Gastroesophageal sphincter (tissue), 4 donors: ENCODE data around the gene RHEBL1. TPM values are rescaled to one million over a fixed set of nuclear protein-coding genes. Genes with fewer than 3 reads are reported as not detected.
A peak's percentile ranks its signal among the peaks of the same experiment; 100 is the strongest.

Experiments
- ATAC-seq: fragments of 150-250 bp; one replicate; pipeline ENCODE4 v1.9.1; 2016; ENCODE audit warnings: mild to moderate bottlenecking, moderate library complexity
- H3K27ac ChIP-seq, 4 donors: fragments of 200-600 bp; sonication (generic) in 3 of 4; 1 replicate in 3 of 4; 2 replicates in 1 of 4; pipeline ENCODE4 v1.5.1; 2016 to 2019
- H3K27me3 ChIP-seq: fragments of 200-600 bp; sonication (generic); one replicate; pipeline ENCODE4 v1.5.1; 2019
- H3K36me3 ChIP-seq, 2 donors: fragments of 200-600 bp; sonication (generic); one replicate each; pipeline ENCODE4 v1.5.1; 2019; ENCODE audit warnings: control low read depth in 1 of 2
- H3K4me1 ChIP-seq, 3 donors: fragments of 200-600 bp; sonication (generic); 1 replicate in 2 of 3; 2 replicates in 1 of 3; pipeline ENCODE4 v1.5.1; 2016 to 2019; ENCODE audit warnings: control low read depth in 2 of 3
- H3K4me3 ChIP-seq, 2 donors: fragments of 200-600 bp; sonication (generic); one replicate each; pipeline ENCODE4 v1.5.1; 2019; ENCODE audit warnings: mild to moderate bottlenecking in 1 of 2, moderate library complexity in 1 of 2
- H3K9me3 ChIP-seq, 3 donors: fragments of 200-600 bp; sonication (generic); one replicate each; pipeline ENCODE4 v1.5.1; 2017 to 2019; ENCODE audit warnings: control low read depth in 2 of 3
- EP300 ChIP-seq: sonication (generic); formaldehyde crosslinking; IDR thresholded peaks from one replicate; pipeline ENCODE4 v1.6.1; 2017; ENCODE audit warnings: antibody characterized with exemption, mild to moderate bottlenecking
- POLR2A ChIP-seq, 2 donors: fragments of 450-650 bp; IDR thresholded peaks; one replicate each; pipeline ENCODE4 v1.6.1; 2017; ENCODE audit warnings: antibody characterized with exemption in 2 of 2, mild to moderate bottlenecking in 2 of 2, moderate library complexity in 1 of 2
- POLR2AphosphoS5 ChIP-seq: sonication (generic); formaldehyde crosslinking; IDR thresholded peaks from one replicate; pipeline ENCODE4 v1.6.1; 2017; ENCODE audit warnings: antibody characterized with exemption
- WGBS, 2 donors: methylation state at CpG; one replicate each; pipeline ENCODE4 v1.1.5; 2018; ENCODE audit warnings: low coverage in 1 of 2; 5-methylcytosine and 5-hydroxymethylcytosine counted together
- total RNA-seq, 4 donors: library from RNA; depleted of rRNA; stranded (reverse); fragments of >200 nt; gene quantifications; one replicate each; pipeline ENCODE4 v1.1.0, GENCODE V29; 2016
- TF ChIP-seq, protein P1 (sequence below), 4 experiments: fragments of 200-600 bp in 2 of 4; fragments of 450-650 bp in 2 of 4; sonication (generic) in 1 of 4; IDR thresholded peaks; one replicate each; pipeline ENCODE4 v1.5.1; 2017 to 2019; ENCODE audit warnings: antibody characterized with exemption in 4 of 4, mild to moderate bottlenecking in 2 of 4, moderate library complexity in 2 of 4

RHEBL1 gene
- total RNA-seq, 4 donors from 2014 or later = 0.35 TPM; not detected in 3

DNA sequence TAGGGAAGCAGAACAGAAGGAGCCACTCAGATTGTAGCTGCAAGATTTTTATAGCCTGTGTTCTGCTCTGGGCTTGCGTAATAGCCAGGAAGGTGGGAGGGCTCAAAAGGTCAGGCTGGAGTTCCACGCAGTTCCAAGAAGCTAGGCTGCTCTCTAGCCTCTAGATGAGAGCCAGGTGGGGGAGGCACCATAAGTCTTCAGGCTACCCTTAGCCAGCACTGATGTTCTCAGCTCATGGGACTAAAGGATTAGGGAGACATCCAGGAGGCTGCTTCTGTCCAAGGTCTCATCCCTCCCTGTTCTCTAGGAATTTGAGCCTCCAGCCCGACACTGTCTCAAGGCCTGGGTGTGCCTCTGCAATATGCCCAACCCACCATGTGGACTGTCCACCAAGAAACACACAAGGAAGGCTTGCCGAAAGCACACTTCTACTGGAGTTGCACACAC is 39.2 kb upstream of the RHEBL1 start:
- WGBS, 2 donors = 5 to 8% methylated on average over 2 to 4 of the region's 4 CpGs
- Histone ChIP-seq H3K27ac (peak overlapping the region; percentile 84 to 99 (median 96)), H3K36me3 (peaks cover 0 to 29% of the 10 kb centered on the region in 2 donors), H3K4me3 (peak overlapping the region; percentile 56 to 81), H3K9me3 (no peaks in the 10 kb centered on the region), H3K4me1 (peaks cover 6 to 67% (median 46%) of the 10 kb centered on the region in 3 donors), H3K27me3 (no peaks in the 10 kb centered on the region)
- peak; percentile 42 for ATAC-seq
- peak; percentile 84 for TF ChIP-seq POLR2AphosphoS5
- TF ChIP-seq, protein P1, sequence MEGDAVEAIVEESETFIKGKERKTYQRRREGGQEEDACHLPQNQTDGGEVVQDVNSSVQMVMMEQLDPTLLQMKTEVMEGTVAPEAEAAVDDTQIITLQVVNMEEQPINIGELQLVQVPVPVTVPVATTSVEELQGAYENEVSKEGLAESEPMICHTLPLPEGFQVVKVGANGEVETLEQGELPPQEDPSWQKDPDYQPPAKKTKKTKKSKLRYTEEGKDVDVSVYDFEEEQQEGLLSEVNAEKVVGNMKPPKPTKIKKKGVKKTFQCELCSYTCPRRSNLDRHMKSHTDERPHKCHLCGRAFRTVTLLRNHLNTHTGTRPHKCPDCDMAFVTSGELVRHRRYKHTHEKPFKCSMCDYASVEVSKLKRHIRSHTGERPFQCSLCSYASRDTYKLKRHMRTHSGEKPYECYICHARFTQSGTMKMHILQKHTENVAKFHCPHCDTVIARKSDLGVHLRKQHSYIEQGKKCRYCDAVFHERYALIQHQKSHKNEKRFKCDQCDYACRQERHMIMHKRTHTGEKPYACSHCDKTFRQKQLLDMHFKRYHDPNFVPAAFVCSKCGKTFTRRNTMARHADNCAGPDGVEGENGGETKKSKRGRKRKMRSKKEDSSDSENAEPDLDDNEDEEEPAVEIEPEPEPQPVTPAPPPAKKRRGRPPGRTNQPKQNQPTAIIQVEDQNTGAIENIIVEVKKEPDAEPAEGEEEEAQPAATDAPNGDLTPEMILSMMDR (IDR thresholded peaks at IDR 0.05) = no peak

GRCh38 chr12:49105504-49106084 is 35.8 kb upstream of the RHEBL1 start:
- no peak for ATAC-seq
- no peak for TF ChIP-seq POLR2AphosphoS5
- TF ChIP-seq EP300 = no peak
- TF ChIP-seq POLR2A (IDR thresholded peaks at IDR 0.05) = no peak
- TF ChIP-seq, protein P1 (IDR thresholded peaks at IDR 0.05) = no peak
- Histone ChIP-seq H3K4me1 (peaks cover 6 to 64% (median 40%) of the 10 kb centered on the region in 3 donors), H3K9me3 (no peaks in the 10 kb centered on the region), H3K27me3 (no peaks in the 10 kb centered on the region), H3K36me3 (peaks cover 0 to 63% of the 10 kb centered on the region in 2 donors), H3K4me3 (no peak overlapping the region), H3K27ac (peak overlapping the region in 3 of 4 donors; percentile 32 to 63 (median 46))
- 70% methylated on average over 6 of the region's 9 CpGs; no CpG with 5 or more reads in 1 of the 2 donors for WGBS, 2 donors

DNA sequence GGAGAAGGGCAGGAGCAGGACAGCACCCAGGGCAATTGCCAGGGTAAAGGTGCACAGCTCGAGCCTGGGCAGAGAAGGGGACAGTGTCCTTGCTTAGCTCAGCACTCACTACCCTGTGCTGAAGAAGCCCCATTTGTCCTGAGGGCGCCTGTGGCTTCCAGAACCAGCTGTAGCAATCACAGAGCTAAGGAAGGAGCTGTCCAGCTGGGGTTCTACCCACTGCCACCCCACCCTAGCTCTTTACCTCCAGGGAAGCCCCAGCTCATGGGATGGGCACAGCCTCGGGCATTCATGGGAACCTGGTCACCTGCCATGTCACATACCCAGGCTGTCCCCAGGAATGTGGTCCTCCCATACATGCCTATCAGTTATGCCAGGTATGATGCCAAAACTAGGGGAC is 35.0 kb upstream of the RHEBL1 start:
- no CpG with 5 or more reads among the region's 3 CpGs for WGBS, 2 donors
- ATAC-seq = no peak
- no peak overlapping the region for H3K4me3 ChIP-seq
- no peaks in the 10 kb centered on the region for H3K27me3 ChIP-seq
- no peaks in the 10 kb centered on the region for H3K9me3 ChIP-seq
- peaks cover 6 to 64% (median 40%) of the 10 kb centered on the region in 3 donors for H3K4me1 ChIP-seq
- TF ChIP-seq POLR2AphosphoS5 = no peak
- TF ChIP-seq EP300 = no peak
- TF ChIP-seq POLR2A (IDR thresholded peaks at IDR 0.05) = no peak
- TF ChIP-seq, protein P1 (IDR thresholded peaks at IDR 0.05) = no peak
- no peak overlapping the region for H3K27ac ChIP-seq
- peaks cover 0 to 71% of the 10 kb centered on the region in 2 donors for H3K36me3 ChIP-seq

- H3K9me3 ChIP-seq = no peaks in the 10 kb centered on the region
- ATAC-seq = no peak
- no peak overlapping the region for H3K27ac ChIP-seq
- no peak overlapping the region for H3K4me3 ChIP-seq
- no peak for TF ChIP-seq POLR2A (IDR thresholded peaks at IDR 0.05)
- TF ChIP-seq POLR2AphosphoS5 = no peak
- no peak for TF ChIP-seq EP300
- TF ChIP-seq, protein P1 (IDR thresholded peaks at IDR 0.05) = no peak
- H3K4me1 ChIP-seq = peaks cover 0 to 20% (median 3%) of the 10 kb centered on the region in 3 donors
- no peaks in the 10 kb centered on the region for H3K27me3 ChIP-seq
- 97% methylated on average over 5 of the region's 6 CpGs; no CpG with 5 or more reads in 1 of the 2 donors for WGBS, 2 donors
- peaks cover 0 to 97% of the 10 kb centered on the region in 2 donors for H3K36me3 ChIP-seq
Observed at GRCh38 chr12:49100380-49100779, 30.6 kb upstream of the RHEBL1 start.

DNA sequence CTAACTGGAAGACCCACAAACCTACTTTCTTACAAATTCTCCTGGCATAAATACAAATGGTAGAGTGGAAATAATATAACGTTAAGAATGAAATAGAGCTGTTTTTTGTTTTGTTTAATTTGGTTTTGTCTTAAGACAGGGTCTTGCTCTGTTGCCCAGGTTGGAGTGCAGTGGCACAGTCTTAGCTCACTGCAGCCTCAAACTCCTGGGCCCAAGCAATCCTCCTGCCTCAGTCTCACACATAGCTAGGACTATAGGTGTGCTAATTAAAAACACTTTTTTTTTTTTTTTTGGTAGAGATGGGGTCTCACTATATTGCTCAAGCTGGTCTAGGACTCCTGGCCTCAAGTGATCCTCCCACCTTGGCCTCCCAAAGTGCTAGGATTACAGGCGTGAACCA is 28.9 kb upstream of the RHEBL1 start:
- H3K4me1 ChIP-seq = peaks cover 0 to 18% (median 12%) of the 10 kb centered on the region in 3 donors
- H3K27ac ChIP-seq = no peak overlapping the region
- H3K9me3 ChIP-seq = no peaks in the 10 kb centered on the region
- TF ChIP-seq, protein P1 (IDR thresholded peaks at IDR 0.05) = no peak
- TF ChIP-seq EP300 (no peak), POLR2A (IDR thresholded peaks at IDR 0.05) (no peak), POLR2AphosphoS5 (no peak)
- peaks cover 13% of the 10 kb centered on the region for H3K27me3 ChIP-seq
- 70 to 93% methylated on average over 2 of the region's 2 CpGs for WGBS, 2 donors
- ATAC-seq = no peak
- H3K36me3 ChIP-seq = peaks cover 0 to 81% of the 10 kb centered on the region in 2 donors
- no peak overlapping the region for H3K4me3 ChIP-seq
